Lung (tissue), 12 donors: ENCODE measurements around the gene BRI3. TPM values are rescaled to one million over a fixed set of nuclear protein-coding genes. Genes with fewer than 3 reads are reported as not detected.

ENCODE experiments used
- ATAC-seq: fragments of 200-7000 bp; cut with Tn5 transposase; one replicate; pipeline ENCODE4 v1.9.1; 2020; ENCODE audit warnings: moderate number of reproducible peaks; ENCODE audit not compliant: insufficient read depth, low FRiP score
- DNase-seq, 3 donors: peaks; one replicate each; pipeline ENCODE4 v3.0.0-alpha.2; 2013 to 2017
- H3K27ac ChIP-seq, 2 donors: one replicate each; pipeline ENCODE4 v1.5.1; 2013; ENCODE audit warnings: mild to moderate bottlenecking in 2 of 2, moderate library complexity in 2 of 2, control low read depth in 1 of 2, inconsistent platforms in 1 of 2, low read depth in 1 of 2, low read length in 1 of 2
- H3K27me3 ChIP-seq, 3 donors: one replicate each; pipeline ENCODE4 v1.5.1; 2013; ENCODE audit warnings: low read length in 2 of 3; ENCODE audit not compliant: control insufficient read depth in 3 of 3, insufficient read depth in 3 of 3
- H3K36me3 ChIP-seq, 4 donors: one replicate each; pipeline ENCODE4 v1.5.1; 2013; ENCODE audit warnings: low read length in 4 of 4, mild to moderate bottlenecking in 1 of 4, moderate library complexity in 1 of 4; ENCODE audit not compliant: control insufficient read depth in 4 of 4, insufficient read depth in 4 of 4
- H3K4me1 ChIP-seq, 5 donors: one replicate each; pipeline ENCODE4 v1.5.1; 2013; ENCODE audit warnings: low read length in 5 of 5, mild to moderate bottlenecking in 2 of 5, moderate library complexity in 1 of 5; ENCODE audit not compliant: control insufficient read depth in 5 of 5, insufficient read depth in 5 of 5
- H3K4me3 ChIP-seq: one replicate; pipeline ENCODE4 v1.5.1; 2013; ENCODE audit warnings: mild to moderate bottlenecking, control low read depth, moderate library complexity
- H3K9ac ChIP-seq, 2 donors: one replicate each; pipeline ENCODE4 v1.5.1; 2013; ENCODE audit warnings: low read length in 2 of 2, control low read depth in 1 of 2; ENCODE audit not compliant: insufficient read depth in 1 of 2
- H3K9me3 ChIP-seq, 4 donors: one replicate each; pipeline ENCODE4 v1.5.1; 2013; ENCODE audit warnings: low read length in 3 of 4, mild to moderate bottlenecking in 1 of 4, moderate library complexity in 1 of 4; ENCODE audit not compliant: control insufficient read depth in 4 of 4, insufficient read depth in 3 of 4
- CTCF ChIP-seq: IDR thresholded peaks from 2 replicates; pipeline ENCODE4 v1.5.1; 2012; ENCODE audit warnings: mild to moderate bottlenecking; ENCODE audit errors: control extremely low read depth, extremely low read depth
- WGBS, 2 donors: extraction: QIAGEN DNeasy Blood & Tissue Kit; methylation state at CpG; one replicate each; pipeline ENCODE4 v1.1.7; 2013; 5-methylcytosine and 5-hydroxymethylcytosine counted together
- polyA plus RNA-seq, 2 donors: library from polyadenylated mRNA; stranded (reverse); fragments of 200-250 nt; gene quantifications; one replicate each; pipeline ENCODE4 v1.2.1, GENCODE V29; 2013
- total RNA-seq, 2 donors: library from RNA; depleted of rRNA in 1 of 2; stranded (reverse); fragments of >200 nt in 1 of 2; gene quantifications; one replicate each; pipeline ENCODE4 v1.2.1, GENCODE V29; 2014 to 2021
- donor health status: control.
- donor health status: control.
- donor health status: Bipolar disorder and iron deficiency.
- donor health status: healthy.
- donor health status: DM: yes; HTN: yes; CAD: no.

The BRI3 gene
- total and polyA plus RNA-seq, 4 donors, result 99.7 to 615 (median 439) TPM

- no peak overlapping the region for H3K27ac ChIP-seq
- no peak overlapping the region for H3K9ac ChIP-seq
- 95 to 98% methylated on average over 5 of the region's 5 CpGs for WGBS, 2 donors
- no peaks in the 10 kb centered on the region for H3K4me1 ChIP-seq
- DNase-seq (no peak), ATAC-seq (no peak)
- no peaks in the 10 kb centered on the region for H3K27me3 ChIP-seq
- no peak overlapping the region for H3K4me3 ChIP-seq
- TF ChIP-seq CTCF, result no peak
- H3K9me3 ChIP-seq, result no peaks in the 10 kb centered on the region
- H3K36me3 ChIP-seq, result no peaks in the 10 kb centered on the region
Measured at GRCh38 chr7:98330926-98331529, 49.5 kb downstream of the BRI3 start.

- H3K9me3 ChIP-seq, result no peaks in the 10 kb centered on the region
- 74 to 89% methylated on average over 1 of the region's 1 CpG for WGBS, 2 donors
Measured at GRCh38 chr7:98334081-98334480, 52.6 kb downstream of the BRI3 start.

GRCh38 chr7:98335411-98335977, 54.0 kb downstream of the BRI3 start:
- ATAC-seq (no peak), DNase-seq (no peak)
- H3K36me3 ChIP-seq, result no peaks in the 10 kb centered on the region
- H3K9me3 ChIP-seq, result no peaks in the 10 kb centered on the region
- H3K27ac ChIP-seq, result no peak overlapping the region
- no peak for TF ChIP-seq CTCF
- H3K4me3 ChIP-seq, result no peak overlapping the region
- H3K4me1 ChIP-seq, result no peaks in the 10 kb centered on the region
- H3K27me3 ChIP-seq, result no peaks in the 10 kb centered on the region
- no peak overlapping the region for H3K9ac ChIP-seq
- 95 to 96% methylated on average over 8 of the region's 8 CpGs for WGBS, 2 donors

More at GRCh38 chr7:98334081-98334480, 52.6 kb downstream of the BRI3 start:
- H3K27me3 ChIP-seq, result no peaks in the 10 kb centered on the region
- DNase-seq (no peak), ATAC-seq (no peak)
- no peaks in the 10 kb centered on the region for H3K36me3 ChIP-seq
- no peaks in the 10 kb centered on the region for H3K4me1 ChIP-seq
- no peak overlapping the region for H3K27ac ChIP-seq
- H3K4me3 ChIP-seq, result no peak overlapping the region
- H3K9ac ChIP-seq, result no peak overlapping the region
- no peak for TF ChIP-seq CTCF

- 96 to 98% methylated on average over 6 of the region's 6 CpGs for WGBS, 2 donors
- TF ChIP-seq CTCF, result no peak
- H3K4me1 ChIP-seq, result no peaks in the 10 kb centered on the region
- DNase-seq, result no peak
- no peak overlapping the region for H3K9ac ChIP-seq
- no peak for ATAC-seq
- no peak overlapping the region for H3K4me3 ChIP-seq
- H3K27me3 ChIP-seq, result no peaks in the 10 kb centered on the region
- H3K27ac ChIP-seq, result no peak overlapping the region
- H3K9me3 ChIP-seq, result no peaks in the 10 kb centered on the region
- H3K36me3 ChIP-seq, result no peaks in the 10 kb centered on the region
Measured at GRCh38 chr7:98338441-98338840, 57.0 kb downstream of the BRI3 start.
